ENCODE data around the gene NRN1.
"Not testable (repeated sequence)": the region's sequence is repeated elsewhere in the genome, so short reads cannot be mapped to it uniquely, and the experiment has no call there.

DNA sequence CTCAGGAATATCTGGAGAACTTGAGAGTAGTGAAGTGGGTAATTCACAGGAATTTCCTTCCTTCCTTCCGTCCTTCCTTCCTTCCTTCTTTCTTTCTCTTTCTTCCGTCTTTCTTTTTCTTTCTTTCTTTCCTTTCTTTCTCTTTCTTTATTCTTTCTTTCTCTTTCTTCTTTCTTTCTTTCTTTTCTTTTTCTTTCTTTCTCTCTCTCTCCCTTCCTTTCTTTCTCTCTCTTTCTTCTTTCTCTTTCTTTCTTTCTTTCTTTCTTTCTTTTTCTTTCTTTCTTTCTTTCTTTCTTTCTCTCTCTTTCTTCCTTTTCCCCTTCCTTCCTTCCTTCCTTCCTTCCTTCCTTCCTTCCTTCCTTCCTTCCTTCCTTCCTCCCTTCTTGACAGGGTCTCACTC lies 16.1 kb upstream of the NRN1 start:
- TF ChIP-seq, protein P1, sequence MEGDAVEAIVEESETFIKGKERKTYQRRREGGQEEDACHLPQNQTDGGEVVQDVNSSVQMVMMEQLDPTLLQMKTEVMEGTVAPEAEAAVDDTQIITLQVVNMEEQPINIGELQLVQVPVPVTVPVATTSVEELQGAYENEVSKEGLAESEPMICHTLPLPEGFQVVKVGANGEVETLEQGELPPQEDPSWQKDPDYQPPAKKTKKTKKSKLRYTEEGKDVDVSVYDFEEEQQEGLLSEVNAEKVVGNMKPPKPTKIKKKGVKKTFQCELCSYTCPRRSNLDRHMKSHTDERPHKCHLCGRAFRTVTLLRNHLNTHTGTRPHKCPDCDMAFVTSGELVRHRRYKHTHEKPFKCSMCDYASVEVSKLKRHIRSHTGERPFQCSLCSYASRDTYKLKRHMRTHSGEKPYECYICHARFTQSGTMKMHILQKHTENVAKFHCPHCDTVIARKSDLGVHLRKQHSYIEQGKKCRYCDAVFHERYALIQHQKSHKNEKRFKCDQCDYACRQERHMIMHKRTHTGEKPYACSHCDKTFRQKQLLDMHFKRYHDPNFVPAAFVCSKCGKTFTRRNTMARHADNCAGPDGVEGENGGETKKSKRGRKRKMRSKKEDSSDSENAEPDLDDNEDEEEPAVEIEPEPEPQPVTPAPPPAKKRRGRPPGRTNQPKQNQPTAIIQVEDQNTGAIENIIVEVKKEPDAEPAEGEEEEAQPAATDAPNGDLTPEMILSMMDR (IDR thresholded peaks at IDR 0.05; ENCODE audit: insufficient read depth, low read length), result not testable (repeated sequence)
- TF ChIP-seq, protein P2, sequence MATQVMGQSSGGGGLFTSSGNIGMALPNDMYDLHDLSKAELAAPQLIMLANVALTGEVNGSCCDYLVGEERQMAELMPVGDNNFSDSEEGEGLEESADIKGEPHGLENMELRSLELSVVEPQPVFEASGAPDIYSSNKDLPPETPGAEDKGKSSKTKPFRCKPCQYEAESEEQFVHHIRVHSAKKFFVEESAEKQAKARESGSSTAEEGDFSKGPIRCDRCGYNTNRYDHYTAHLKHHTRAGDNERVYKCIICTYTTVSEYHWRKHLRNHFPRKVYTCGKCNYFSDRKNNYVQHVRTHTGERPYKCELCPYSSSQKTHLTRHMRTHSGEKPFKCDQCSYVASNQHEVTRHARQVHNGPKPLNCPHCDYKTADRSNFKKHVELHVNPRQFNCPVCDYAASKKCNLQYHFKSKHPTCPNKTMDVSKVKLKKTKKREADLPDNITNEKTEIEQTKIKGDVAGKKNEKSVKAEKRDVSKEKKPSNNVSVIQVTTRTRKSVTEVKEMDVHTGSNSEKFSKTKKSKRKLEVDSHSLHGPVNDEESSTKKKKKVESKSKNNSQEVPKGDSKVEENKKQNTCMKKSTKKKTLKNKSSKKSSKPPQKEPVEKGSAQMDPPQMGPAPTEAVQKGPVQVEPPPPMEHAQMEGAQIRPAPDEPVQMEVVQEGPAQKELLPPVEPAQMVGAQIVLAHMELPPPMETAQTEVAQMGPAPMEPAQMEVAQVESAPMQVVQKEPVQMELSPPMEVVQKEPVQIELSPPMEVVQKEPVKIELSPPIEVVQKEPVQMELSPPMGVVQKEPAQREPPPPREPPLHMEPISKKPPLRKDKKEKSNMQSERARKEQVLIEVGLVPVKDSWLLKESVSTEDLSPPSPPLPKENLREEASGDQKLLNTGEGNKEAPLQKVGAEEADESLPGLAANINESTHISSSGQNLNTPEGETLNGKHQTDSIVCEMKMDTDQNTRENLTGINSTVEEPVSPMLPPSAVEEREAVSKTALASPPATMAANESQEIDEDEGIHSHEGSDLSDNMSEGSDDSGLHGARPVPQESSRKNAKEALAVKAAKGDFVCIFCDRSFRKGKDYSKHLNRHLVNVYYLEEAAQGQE (IDR thresholded peaks at IDR 0.05; ENCODE audit: insufficient replicate concordance, low read depth), result not testable (repeated sequence)
- TF ChIP-seq POLR2AphosphoS5, GABPA (IDR thresholded peaks at IDR 0.05; ENCODE audit: low read depth): not testable (repeated sequence)
